DMS 273 treated with DMSO at 0.1 percent for 48 hours (cell line): ENCODE data around the gene DPP9.
A peak's percentile ranks its signal among the peaks of the same experiment; 100 is the strongest.

Experiments
- DNase-seq: peaks from one replicate; lab custom pipeline; 2025; lab: John Stamatoyannopoulos, UW

Gene DPP9

GRCh38 chr19:4657262-4657661, 66.4 kb downstream of the DPP9 start:
- DNase-seq: no peak

GRCh38 chr19:4656102-4656501, 67.5 kb downstream of the DPP9 start:
- DNase-seq: no peak

GRCh38 chr19:4654437-4655361, 68.9 kb downstream of the DPP9 start:
- DNase-seq: no peak

DNA sequence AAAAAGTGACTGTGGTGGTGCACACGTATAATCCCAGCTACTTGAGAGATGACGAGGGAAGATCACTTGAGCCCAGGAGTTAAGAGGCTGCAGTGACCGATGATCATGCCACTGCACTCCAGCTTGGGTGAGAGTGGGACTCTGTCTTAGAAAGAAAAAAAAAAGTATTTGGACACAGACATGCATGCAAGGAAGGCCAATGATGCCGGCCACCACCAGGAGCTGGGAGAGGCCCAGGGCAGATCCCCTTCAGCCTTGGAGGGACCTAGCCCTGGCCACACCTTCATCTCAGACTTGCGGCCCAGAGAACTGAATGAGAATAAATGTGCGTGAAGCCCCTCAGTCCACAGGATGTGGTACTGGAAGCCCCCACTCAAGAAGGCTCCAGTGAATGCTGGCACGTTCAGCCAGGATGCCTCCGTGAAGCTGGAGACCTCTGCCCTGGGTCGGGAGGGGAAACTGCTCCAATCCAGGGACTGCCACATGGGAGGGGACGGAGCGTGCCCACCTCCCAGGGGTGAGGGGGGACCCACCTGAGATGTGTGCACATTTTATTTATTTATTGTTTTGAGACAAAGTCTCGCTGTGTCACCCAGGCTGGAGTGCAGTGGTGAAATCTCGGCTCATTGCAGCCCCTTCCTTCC, 69.7 kb downstream of the DPP9 start:
- no peak for DNase-seq

DNA sequence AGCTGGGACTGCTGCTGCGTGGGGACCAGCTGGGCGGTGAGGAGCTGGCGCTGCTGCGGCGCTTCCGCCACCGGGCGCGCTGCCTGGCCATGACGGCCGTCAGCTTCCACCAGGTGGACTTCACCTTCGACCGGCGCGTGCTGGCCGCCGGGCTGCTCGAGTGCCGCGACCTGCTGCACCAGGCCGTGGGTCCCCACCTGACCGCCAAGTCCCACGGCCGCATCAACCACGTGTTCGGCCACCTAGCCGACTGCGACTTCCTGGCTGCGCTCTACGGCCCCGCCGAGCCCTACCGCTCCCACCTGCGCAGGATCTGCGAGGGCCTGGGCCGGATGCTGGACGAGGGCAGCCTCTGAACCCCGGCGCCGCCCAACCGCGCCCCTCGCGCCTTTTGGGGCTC, 71.6 kb downstream of the DPP9 start:
- DNase-seq: no peak

DNA sequence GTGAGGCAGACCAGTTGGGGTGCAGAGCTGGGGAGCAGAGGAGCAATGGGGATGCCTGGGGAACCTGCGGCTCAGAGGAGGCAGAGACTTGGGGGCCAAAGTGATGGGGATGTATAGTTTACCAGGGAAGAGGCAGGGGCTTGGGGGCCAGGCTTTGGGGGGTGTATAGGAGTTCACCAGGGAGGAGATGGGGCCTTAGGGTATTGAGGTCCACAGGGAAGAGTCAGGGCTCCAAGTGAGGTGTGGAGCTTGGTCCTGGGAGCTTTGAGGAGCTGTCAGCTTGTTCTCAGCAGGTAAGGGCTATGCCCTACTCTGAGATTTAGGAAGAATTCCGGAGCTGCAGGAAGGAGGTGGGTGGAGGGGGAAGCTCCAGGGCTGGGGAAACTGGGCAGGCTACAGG, 73.5 kb downstream of the DPP9 start:
- no peak for DNase-seq

DNA sequence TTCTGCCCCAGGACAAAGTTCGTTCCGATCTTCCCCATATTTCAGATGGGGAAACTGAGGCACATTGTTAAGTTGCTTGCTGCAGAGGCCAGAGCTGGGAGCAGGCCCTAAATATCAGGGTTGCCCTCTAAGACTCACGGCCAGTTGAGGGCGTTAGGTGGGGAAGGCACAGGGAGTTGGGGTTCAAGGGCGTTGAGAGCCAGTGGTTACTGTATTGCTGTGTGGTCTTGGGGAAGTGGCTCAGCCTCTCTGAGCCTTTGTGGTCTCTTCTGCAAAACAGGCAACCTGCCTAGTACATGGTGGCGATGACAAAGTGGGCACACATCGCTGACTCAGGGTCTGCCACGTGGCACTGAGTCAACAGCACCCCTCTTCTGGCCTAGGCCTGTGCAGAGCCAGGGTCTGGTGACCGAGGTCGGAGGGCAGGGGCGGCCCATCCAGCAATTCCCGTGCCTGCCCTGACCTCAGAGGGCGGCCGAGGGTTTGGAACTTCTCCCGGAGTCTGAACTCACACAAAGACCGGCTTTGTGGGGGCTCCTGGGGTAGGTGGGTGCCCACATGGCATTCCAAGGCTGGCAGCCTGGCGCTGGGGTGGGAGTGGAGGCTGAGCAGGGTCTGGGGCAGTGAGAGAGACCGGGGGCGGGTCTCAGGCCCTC, 74.1 kb downstream of the DPP9 start:
- no peak for DNase-seq

- no peak for DNase-seq
Observed at GRCh38 chr19:4647676-4648644, 75.7 kb downstream of the DPP9 start.

DNA sequence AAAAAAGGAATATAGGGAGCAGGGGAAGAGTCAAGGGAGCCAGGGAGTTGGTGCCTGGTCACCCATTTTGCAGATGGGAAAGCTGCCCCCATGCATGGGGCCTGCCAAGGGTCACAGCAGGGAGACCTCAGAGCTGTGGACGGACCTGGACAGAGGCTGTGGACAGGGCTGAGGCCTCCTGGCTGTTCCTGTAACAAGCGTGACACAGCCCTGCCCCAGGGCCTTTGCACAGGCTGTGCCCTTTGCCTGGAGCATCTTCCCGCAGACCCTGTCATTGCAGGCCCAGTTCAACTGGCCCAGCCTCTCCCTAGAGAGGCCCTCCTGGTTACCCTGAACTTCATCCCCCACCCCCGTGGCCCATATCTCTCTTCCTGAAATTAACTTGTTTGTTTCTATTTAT, 77.9 kb downstream of the DPP9 start:
- DNase-seq: no peak

GRCh38 chr19:4642625-4643024, 81.0 kb downstream of the DPP9 start:
- no peak for DNase-seq

- no peak for DNase-seq
Observed at GRCh38 chr19:4641132-4641531, 82.5 kb downstream of the DPP9 start.

DNA sequence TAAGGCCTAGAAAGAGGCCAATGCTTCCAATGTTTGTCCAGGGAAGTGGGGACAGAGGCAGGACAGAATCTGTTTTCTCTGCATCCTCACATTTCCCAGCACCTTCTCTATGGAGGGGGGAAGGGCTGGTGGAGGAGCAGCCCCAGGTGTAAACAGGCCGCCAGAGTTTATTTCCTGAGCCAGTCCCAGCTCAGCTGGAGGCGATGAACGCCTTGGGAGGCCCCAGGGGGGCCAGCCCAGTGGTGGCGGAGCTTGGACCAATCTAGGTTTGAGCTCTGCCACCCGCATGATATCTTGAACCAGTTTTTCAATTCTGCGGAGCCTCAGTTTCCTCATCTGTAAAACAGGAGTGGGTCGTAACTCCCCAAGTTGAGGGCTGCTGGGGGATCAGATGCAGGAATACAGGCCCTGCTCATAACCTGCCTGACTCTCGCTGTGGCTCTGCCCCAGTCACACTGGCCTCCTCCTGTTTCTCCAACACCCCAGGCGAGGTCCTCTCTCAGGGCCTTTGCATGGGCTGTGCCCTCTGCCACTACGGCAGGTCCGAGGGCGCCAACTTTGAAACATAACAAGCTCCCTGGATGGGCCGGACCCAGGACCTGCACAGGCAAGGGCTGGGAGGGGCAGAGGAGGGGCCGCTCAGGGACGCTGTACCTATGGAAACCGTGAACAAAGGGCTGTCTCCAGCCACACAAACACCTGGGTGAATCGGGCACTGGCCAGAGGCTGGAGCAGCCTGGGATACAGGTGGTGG, 83.2 kb downstream of the DPP9 start:
- DNase-seq: no peak

- DNase-seq: no peak
Observed at GRCh38 chr19:4639531-4640246, 84.0 kb downstream of the DPP9 start.

DNA sequence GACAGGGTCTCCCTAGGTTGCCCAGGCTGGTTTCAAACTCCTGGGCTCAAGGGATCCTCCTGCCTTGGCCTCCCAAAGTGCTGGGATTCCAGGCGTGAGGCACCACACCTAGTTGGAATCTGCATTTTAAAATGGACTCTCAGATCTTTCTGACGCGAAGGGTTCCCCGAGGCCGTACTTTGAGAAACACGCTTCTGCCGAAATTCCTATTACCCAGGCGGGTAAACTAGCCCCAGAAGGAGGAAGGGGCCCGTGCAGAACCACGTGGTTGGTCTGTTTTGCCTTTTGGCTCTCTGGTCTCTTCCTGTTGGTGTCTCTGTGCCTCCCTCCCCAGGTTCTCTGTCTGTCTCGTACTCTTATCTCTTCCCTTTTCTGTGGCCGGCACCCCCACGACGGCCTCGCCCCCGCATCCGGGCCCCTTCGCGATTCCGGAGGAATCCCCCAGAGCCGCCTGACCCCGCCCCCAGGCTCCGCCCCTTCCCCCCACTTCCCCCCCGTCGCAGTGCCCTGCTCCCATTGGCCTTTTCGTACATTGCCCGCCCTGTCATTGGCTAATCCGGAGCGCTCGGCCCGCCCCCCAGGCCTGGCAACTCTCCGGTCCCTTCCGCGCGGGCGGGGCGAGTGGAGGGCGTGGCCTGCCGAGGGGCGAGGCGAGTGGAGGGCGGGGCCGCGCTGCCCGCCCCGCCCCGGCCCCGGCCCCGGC, 84.7 kb downstream of the DPP9 start, which contains the start of gene TNFAIP8L1:
Gene TNFAIP8L1, plus strand, starts transcription at position 689 of the 703 bp plus-strand sequence. CDS start 12,354 bp downstream, outside the sequence.
- peak; percentile 85 for DNase-seq

- DNase-seq: no peak
Observed at GRCh38 chr19:4638317-4638716, 85.3 kb downstream of the DPP9 start.

- DNase-seq: no peak
Observed at GRCh38 chr19:4636761-4637160, 86.9 kb downstream of the DPP9 start.

DNA sequence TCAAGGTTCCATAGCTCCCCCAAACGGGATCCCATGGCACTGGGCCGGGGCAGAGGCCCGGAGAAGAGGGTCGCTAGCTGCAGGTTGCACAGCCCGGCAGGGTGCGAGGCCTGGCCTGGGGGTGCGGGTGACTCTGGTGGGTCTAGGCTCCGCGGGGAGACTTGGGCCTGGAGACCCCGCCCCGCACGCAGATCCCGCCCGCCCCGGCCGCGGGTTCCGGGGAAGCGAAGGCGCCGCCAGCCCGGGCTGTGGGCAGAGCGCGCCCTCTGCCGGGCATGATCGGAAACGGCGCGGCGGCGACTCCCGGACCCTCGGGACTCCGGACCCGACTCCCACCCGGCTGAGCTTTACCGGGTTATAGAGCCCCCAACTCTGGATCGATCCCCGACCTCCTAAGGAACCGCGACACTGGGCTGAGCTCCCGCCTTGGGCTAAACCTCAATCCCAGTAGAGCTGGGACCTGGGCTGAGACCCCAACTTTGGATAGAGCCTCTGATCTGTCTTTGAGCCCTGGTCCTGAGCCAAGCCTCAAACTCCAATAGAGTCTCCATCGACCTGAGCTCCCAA, 87.4 kb downstream of the DPP9 start:
- peak; percentile 70 for DNase-seq

DNA sequence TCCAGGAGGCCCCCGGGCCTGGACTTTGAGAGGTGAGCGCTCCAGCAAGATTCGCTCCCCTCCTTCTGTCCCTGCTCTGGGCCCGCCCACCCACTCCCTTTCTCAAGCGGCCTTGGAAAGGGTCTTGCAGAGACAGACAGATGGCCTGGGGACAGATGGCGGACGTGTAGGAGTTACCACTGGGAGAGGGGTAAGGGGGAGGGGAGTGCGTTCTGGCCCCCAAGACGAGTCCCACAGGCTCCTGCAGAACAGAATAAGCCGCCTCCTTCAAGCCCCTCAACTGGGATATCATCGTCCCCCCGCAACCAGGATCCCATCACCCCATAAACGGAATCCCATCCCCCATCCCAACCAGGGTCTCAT, 87.9 kb downstream of the DPP9 start:
- DNase-seq: peak; percentile 91
